HT1080 (cell line): ENCODE data around the gene MPDU1. TPM values are rescaled to one million over a fixed set of nuclear protein-coding genes. Genes with fewer than 3 reads are reported as not detected.
"Not testable (repeated sequence)": the region's sequence is repeated elsewhere in the genome, so short reads cannot be mapped to it uniquely, and the experiment has no call there.

Experiments used
- DNase-seq: peaks from one replicate; pipeline ENCODE4 v3.0.0-alpha.2; 2015; ENCODE audit warnings: low read depth
- total RNA-seq: library from RNA; depleted of rRNA; stranded (reverse); fragments of >200 nt; shearing (Covaris generic); gene quantifications from 2 replicates; pipeline ENCODE4 v1.2.3, GENCODE V29; 2014

The MPDU1 gene
- total RNA-seq, 1 experiment from 2014 or later: 177 TPM

DNA sequence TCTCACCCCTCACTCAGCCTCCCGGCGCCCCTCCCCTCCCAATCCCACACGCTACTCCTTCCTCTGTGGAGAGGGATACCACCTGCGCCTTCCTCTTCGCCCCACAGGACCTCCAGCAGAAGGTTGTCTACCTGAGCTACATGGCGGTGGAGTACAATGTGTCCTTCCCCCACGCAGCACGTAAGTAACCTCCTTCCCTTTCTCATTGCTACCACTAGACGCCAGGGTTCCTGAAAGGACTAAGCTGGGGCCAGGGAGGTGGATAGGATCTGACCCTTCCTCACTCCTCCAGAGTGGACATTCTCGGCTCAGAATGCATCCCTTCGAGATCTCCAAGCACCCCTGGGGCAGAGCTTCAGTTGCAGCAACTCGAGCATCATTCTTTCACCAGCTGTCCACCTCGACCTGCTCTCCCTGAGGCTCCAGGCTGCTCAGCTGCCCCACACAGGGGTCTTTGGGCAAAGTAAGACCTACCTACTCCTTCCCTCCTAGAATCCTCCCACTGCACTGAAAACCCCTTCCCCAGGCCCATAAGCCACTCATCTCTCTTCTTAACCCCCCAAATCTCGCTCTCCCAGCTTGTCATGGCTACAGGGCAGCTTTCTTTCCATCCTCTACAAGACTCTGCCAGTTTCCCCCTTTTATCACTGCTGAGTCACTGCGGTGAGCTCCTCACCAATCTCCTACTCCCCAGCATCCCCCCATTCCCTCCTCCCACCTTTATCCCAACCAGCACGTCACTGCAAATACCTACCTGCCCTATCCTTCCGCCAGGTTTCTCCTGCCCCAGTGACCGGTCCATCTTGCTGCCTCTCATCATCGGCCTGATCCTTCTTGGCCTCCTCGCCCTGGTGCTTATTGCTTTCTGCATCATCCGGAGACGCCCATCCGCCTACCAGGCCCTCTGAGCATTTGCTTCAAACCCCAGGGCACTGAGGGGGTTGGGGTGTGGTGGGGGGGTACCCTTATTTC lies 2.8 kb upstream of the MPDU1 start:
- DNase-seq: no peak

DNA sequence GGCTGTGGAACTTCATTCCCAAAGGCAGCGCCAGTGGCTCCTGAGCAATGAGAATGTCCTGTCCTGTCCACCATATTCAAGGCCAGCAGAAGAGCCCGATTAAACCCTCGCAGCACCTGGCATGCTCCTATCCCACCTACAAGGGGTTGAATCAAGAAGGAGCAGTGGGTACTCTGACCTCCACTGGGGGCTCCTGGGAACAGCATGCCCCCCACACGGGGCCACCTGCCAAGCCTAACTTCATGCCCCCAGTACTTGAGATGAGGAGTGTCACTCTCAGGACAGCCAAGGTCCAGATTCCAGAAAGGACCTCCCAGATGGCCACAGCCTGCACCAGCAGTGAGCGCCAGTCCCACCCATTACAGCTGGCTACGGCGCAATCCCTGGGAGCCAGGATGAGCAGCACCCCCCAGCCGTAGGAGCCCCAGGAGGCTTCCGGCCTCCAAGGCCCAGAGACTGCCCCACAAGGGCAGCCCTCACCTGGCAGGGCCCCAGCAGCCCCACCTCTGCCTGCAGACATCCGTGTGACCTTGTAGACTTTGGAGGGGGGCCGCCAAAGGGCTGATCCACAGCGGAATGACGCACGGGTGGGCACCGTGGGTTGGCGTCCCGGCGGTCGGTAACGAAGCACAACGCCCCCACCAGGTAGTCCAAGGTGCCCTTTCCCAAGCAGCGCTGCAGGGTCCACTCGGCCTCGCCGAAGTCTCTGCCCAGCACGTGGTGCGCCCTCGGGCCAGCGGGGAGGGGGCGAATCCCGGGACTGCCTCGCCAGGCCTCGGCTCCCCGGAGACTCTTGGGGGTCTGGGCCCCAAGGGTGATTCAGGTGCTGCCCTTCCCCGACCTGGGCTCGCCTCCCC lies 1.0 kb upstream of the MPDU1 start:
- DNase-seq: no peak

DNA sequence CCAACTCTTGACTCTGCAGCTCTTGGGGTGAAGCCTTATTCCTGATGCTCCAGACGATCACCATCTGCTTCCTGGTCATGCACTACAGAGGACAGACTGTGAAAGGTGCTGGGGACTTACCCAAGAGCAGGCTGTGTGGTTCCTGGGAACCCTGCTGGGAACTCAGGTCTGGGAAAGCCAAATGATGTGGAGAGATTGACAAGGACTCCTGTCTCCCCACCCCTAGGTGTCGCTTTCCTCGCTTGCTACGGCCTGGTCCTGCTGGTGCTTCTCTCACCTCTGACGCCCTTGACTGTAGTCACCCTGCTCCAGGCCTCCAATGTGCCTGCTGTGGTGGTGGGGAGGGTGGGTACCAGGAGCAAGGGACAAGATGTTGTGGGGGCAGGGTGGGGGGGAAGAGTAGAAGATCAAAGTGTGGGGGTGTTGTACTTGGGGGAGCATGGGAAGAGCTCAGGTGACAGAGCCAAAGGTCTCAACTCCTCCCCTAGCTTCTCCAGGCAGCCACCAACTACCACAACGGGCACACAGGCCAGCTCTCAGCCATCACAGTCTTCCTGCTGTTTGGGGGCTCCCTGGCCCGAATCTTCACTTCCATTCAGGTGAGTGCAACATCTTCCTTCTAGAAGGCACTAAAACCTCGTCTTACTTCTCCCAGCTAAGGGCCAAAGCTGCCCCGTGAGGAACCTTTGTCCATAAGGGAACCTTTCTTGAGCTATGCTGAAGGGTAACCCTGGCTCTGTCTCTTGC lies 3.2 kb downstream of the MPDU1 start:
- DNase-seq: peak; percentile 80

DNA sequence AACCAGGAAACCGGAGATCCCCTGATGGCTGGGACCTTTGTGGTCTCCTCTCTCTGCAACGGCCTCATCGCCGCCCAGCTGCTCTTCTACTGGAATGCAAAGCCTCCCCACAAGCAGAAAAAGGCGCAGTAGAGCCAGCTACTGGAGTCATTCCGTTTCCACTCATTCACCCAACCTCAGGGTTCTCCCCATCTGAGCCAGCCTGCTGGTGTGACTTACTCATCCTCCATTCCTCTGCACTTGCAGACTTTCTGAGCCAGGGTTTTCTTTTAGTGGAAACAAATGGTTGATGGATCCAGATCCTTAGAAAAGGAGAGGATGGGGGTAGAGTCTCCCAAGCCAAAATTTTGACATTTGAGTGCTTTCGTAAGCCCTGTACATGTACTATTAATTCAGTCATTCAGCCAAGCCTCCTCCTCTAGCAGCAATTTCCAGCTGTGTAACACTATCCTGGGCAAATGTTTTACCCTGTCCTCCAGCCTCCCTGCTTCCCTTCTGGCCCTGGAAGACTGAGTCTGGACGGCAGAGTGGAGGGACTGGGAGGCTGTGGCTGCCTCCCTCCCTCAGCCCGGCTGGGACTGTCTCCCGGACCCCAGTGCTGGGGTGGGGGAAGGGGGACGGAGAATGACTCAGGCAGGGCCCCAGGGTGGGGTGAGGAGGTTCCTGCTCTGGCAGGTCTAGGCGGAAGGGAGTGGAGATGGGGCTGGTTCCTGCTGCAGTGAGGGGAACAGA lies 3.9 kb downstream of the MPDU1 start:
- DNase-seq: peak; percentile 88

DNA sequence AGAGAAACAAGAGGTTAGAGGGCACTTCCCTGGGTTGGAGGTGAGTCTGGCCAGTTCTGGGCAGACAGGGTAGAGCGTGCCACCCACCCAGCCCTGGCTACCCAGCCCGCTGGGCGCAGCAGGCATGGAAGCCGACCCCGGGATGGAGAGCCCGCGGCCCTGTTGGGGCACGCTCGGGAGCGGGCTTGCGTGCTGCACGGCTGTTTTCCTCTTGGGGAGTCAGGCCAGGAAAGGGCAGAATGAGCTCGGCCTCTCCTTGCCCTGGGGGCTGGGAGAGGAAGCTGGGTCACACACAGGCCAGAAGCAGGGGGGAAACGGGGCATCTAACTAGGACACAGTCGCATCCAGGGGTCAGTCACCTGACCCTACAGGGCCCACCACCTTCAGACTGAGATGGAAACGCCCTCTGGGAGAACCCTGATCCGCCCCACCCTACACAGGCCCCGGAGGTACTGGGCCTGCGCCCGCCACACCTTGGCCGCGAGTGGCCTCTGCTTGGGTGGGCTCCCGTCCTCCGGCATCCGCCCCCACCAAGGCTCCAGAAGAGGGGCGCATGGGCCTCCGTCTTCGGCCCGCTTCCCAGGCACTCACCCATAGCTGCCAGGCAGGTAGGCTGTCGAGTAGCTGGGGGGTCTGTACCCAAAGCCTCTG lies 5.0 kb downstream of the MPDU1 start:
- DNase-seq: no peak

DNA sequence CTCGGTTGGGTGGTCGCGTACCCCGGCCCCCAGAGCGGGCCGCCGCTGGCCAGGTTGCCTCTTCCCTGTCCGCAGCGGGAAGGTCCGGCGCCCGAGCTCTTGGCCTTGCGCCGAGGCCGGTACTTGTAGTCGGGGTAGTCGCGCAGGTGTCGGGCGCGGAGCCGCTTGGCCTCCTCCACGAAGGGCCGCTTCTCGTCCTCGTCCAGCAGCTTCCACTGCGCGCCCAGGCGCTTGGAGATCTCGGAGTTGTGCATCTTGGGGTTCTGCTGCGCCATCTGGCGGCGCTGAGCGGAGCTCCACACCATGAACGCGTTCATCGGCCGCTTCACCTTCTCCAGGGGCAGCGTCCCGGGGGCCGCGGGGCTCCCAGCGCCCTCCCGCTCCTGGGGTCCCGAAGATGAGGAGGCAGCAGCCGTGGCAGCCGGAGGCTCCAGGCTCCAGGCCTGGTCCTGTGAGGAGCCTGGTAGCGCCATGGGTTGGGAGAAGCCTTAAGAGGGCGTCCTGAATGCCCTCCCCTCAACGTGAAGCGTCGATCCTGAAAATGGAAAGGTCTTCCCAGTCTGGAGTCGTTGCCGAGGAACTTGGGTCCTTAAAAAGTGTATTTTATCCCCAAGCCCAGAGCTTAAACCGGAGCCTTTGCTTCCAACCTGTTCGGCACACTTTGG lies 5.7 kb downstream of the MPDU1 start:
- DNase-seq: no peak

DNA sequence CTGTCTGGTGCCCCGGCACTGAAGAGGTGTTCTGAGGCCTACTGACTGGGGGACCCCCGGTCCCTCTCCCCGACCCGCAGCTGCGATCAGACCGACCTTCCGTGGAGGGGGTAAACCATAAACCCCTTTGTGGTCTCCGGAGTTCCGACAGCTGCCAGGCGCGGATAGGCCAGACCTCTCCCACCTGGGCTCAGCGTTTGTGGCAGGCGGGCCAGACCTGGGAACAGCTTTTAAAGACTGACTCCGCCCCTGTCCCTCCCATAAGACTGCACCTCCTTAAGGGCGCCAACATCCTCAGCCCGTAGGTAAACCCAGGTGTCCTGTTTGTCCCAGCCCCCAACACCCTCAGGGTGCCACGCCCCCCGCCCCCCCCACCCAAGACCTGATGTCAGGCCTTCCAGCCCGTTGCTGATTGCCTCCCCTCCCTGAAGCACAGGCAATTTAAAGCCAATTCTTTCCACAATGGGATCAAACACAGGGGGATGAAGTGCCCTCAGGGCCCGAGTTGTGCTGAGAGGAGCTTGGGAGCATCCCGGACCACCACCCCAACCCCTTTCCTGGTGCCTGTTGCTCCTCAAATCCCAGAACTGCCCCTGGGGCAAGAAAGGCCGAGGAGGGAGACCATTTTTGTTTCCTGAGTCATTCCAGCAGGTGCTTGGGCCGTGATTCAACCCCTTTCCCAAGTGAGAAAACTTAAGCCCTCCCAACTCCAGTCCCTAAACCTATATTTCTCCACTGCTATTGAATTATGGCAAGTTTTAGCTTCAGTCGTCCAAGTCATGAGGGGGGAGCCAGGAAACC lies 6.4 kb downstream of the MPDU1 start, which contains the start of gene SOX15:
TSS of gene SOX15 (minus strand) at position 204 of the 801 bp plus-strand sequence. CDS start 418 bp downstream, outside the sequence.
- peak; percentile 57 for DNase-seq

DNA sequence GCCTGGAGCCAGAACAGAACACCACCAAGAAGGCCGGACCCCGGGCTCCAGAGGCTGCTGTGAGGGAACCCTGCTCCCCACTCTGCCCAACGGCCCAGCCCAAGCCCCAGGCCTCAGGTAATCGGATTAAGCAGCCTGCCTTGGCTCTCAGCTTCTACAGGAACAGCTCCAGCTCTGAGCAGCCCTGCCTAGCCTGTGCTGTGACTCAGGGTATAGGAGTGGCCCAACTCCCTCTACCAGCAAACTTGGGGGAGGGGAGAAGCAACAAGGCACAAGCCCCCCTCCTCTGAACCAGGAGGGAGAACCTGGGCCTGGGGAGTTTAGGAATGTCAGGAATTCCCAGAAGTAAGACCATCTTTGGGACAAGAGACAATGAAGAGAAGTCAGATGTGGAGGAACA lies 7.1 kb downstream of the MPDU1 start:
- DNase-seq: peak; percentile 64

DNA sequence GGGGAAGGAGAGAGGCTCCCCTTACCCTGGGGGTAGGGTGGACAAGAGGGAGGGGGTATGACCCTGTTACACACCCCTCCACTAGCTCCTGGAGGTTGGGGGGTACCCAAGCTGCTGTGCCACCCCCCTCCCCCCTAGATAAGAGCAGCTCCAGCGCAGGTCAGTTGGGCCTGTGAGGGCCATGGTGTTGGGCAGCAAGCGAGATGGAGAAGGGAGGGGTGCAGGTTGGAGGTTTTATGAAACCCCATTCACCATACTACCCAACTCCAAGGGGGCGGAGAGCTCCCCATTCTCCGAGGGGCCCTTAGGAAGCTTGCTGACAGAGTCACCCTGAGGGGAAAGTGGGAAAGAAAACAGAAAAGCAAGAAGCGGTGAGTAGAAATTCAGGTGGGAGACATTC lies 7.9 kb downstream of the MPDU1 start:
- no peak for DNase-seq

DNA sequence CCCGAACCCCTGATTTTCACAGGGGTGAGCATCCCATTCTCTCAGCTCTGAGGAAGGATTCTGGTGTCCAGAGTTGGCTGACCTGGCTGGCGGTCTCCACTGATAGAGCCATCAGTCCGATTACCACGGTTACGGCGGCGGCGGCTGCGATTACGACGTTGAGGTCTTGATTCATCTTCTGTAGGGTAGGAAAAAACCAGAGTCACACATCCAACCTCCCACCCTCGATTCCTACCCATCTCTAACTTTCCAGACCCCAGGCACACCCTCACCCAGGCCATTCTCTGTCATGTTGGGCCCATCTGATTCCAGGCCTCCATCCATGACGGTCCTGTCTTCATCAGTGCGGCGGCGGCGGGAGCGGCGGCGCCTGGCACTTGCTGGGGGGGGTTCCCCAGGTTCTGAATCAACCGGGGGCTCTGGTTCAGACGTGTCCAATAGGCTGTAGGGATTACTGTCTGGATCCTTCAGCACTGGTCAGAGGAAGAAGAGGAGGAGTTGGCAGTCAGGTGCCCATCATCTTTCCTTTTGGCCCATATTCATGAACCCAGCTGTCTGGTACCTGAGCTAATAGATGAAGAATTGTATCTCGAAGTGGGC lies 8.9 kb downstream of the MPDU1 start:
- DNase-seq: no peak

DNA sequence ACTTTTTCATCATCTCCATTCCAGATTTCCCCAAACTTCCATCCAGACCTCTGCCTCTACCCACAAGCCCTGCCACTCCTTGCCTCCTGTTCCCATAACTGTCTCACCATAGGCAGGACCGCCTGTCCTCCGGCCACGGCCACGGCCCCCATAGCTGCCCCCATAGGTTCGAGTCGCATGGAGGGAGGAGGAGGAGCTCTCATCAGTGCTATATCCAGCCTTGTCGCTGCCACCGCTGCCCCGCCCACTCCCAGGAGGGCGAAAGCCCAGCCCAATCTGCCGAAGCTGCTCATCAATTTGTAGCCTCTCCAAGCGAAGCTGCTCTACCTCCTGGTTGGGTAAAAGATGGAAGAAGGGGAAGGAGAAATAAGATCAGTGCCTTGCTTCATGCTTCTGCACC lies 9.6 kb downstream of the MPDU1 start:
- no peak for DNase-seq

DNA sequence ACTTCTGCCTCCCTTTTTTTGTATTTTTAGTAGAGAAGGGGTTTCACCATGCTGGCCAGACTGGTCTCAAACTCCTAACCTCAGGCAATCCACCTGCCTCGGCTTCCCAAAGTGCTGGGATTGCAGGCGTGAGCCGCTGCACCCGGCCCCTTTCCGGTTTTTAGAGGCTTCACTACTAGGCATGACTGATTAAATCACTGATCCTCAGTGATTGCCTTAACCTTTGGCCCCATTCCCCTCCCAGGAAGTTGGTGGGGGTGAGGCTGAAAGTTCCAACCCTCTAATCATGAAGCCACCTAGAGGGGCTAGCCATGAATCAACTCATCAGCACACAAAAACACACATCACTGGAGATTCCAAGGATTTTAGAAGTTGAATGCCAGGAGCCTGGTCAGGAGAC lies 13.9 kb downstream of the MPDU1 start:
- not testable (repeated sequence) for DNase-seq

DNA sequence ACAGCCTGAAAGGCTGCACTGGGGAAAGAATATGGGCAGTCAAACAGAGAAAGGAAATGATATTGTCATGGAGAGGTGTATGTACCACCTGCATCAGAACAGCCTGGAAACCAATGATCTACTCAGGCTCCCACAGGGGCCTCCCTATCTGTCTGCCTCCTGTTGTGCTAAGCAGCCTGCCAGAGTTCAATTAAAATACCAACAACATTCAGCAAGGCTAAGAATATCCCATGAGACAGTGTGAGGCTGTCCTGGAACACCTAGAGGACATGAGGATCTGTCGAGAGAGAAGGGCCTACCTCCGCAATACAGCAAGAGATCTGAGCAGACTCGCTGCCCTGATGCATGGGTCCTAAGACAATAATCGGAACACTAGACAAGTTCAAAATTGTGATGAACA lies 22.6 kb downstream of the MPDU1 start:
- no peak for DNase-seq

DNA sequence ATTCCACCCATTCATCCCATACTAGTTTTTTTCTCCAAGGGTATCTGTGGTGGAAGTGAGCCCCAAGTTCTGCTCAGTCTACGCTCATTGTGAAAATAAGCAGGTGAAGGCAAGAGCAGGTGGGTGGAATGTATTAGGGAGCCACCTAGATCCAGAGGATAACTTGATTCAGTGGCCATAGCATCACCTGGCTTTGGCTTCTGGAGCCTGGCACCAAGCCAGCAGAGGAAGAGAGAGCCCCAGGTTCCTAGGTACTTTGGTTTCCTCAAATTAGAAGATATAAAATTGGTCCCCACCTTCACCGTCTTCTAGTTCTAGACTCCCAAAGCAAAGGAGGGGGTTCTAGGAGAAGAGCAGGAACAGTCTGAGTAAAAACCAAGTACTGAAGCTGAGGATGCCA lies 27.0 kb downstream of the MPDU1 start:
- no peak for DNase-seq

DNA sequence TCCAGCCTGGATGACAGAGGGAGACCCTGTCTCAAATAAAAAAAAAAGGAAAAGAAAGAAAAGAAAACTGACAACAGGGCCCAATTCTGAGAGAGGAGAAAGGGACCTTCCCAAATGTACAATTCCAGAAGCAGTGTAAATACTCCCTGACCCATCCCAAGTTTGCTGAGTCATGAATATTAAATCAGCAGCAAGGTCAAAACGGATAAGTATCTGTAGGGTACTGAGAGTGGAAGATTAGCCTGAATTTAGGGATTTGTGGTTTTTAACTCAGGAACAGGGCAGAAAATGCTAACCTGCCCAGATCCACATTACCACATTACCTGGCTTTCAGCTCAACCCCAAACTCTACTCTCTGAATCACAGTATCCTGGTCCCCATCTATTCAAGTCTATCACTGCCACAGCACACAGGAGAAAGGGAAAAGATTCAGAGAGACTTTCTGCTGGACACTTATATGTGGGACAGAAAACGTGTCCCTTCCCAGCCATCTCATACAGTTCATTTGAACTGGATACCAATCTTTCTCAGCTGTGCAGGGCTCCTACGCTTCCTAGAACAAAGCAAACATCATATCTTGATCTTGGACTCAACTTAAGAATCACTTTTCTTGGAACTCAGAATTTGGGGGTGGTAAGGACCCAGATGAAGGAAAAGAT lies 28.1 kb downstream of the MPDU1 start:
- no peak for DNase-seq

DNA sequence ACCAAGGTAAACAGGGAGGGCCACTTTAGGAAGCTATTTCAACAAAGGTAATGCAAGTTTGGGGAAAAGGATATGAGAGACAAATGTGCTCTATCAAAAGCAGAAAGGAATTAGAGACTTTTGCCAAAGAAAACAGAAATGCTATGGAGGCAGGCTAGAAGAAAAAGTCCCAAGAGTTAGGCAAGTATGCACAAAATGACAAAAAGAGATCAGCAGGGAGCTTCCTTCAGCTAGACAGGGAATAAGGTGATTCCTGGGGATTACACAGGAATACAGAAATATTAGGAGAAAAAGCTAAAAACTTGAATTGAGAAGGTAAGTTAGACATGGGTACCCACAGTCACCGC lies 28.6 kb downstream of the MPDU1 start:
- no peak for DNase-seq

DNA sequence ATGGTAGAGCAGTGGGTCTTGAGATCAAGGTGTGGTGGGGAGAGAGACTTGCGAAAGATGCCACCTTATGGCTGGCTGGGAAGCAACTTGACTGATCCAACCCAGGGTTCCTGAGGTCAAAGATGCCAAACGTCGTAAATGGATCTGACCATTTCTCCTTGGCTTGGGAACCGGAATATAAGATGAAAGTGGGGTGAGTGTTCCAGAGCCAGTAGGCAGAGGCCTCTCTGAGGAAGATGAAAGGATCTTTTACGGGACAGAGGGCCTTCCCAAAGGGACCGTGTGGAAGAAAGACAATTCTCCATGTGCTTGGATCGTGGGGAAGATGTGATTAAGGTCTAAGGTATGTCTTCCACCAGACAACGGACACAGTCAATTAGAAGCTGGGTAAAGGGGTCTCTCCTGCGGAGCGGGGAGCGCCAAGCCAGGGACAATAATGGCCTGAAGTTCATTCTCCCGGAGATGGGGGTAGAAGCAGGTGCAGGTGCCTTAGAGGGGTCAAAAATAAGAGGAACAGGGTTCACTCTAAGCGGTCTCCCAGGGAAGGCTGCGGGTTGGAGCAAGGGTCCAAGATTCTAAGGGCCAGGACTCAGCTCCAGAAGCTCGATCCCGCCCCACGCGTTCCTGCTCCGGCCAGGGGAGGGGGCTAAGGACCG lies 30.2 kb downstream of the MPDU1 start:
- peak; percentile 32 for DNase-seq
